Measurements from ENCODE around the gene RHOJ.

DNA sequence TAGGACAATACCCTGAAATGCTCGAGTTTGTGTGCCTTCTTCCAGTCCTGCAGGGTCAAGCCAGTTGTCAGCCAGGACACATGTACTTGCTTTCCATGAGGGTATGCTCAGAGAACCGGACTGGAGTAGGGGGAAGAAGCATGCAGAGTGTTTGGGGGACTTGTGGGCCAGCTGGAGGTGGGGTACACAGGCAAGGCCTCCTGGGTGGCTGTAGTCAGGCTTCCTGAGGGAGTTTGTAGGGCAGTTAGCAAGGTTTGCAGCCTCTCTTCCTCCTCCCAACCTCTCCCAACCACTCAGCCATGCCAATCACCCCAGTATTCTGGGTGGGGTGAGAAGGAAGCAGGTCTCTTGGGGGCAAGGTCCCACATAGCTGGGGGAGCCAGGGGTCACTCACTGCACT lies 47.0 kb upstream of the RHOJ start:
- TF ChIP-seq, protein P1, sequence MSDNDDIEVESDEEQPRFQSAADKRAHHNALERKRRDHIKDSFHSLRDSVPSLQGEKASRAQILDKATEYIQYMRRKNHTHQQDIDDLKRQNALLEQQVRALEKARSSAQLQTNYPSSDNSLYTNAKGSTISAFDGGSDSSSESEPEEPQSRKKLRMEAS (CRISPR knock-in tag; IDR thresholded peaks at IDR 0.05), result no peak
- TF ChIP-seq, protein P2, sequence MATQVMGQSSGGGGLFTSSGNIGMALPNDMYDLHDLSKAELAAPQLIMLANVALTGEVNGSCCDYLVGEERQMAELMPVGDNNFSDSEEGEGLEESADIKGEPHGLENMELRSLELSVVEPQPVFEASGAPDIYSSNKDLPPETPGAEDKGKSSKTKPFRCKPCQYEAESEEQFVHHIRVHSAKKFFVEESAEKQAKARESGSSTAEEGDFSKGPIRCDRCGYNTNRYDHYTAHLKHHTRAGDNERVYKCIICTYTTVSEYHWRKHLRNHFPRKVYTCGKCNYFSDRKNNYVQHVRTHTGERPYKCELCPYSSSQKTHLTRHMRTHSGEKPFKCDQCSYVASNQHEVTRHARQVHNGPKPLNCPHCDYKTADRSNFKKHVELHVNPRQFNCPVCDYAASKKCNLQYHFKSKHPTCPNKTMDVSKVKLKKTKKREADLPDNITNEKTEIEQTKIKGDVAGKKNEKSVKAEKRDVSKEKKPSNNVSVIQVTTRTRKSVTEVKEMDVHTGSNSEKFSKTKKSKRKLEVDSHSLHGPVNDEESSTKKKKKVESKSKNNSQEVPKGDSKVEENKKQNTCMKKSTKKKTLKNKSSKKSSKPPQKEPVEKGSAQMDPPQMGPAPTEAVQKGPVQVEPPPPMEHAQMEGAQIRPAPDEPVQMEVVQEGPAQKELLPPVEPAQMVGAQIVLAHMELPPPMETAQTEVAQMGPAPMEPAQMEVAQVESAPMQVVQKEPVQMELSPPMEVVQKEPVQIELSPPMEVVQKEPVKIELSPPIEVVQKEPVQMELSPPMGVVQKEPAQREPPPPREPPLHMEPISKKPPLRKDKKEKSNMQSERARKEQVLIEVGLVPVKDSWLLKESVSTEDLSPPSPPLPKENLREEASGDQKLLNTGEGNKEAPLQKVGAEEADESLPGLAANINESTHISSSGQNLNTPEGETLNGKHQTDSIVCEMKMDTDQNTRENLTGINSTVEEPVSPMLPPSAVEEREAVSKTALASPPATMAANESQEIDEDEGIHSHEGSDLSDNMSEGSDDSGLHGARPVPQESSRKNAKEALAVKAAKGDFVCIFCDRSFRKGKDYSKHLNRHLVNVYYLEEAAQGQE (IDR thresholded peaks at IDR 0.05; ENCODE audit: borderline replicate concordance), result no peak
- TF ChIP-seq, protein P2 (CRISPR knock-in tag; IDR thresholded peaks at IDR 0.05; ENCODE audit: low read depth), result no peak
- TF ChIP-seq ZNF318 (IDR thresholded peaks at IDR 0.05; ENCODE audit: borderline replicate concordance in 1 of 2, low read depth in 1 of 2) (no peak), POLR2A (conservative IDR thresholded peaks at IDR 0.05) (no peak)
